Neural crest cell (in vitro differentiated cells): Measurements from ENCODE around the gene ZSWIM4. TPM values are rescaled to one million over a fixed set of nuclear protein-coding genes. Genes with fewer than 3 reads are reported as not detected.

Source experiments
- DNase-seq: peaks from one replicate; pipeline ENCODE4 v3.0.0; 2021; ENCODE audit warnings: low read depth, mixed read lengths, low spot score
- H3K27ac Mint-ChIP-seq: one replicate; pipeline ENCODE4 v1.8.0; 2021; ENCODE audit warnings: mild to moderate bottlenecking, mixed read lengths; ENCODE audit not compliant: unreplicated experiment
- H3K27me3 Mint-ChIP-seq: 2 replicates; pipeline ENCODE4 v1.8.0; 2021; ENCODE audit warnings: low read depth, mild to moderate bottlenecking, mixed read lengths
- H3K36me3 Mint-ChIP-seq: 2 replicates; pipeline ENCODE4 v1.8.0; 2021; ENCODE audit warnings: low read depth, mild to moderate bottlenecking, mixed read lengths
- H3K4me1 Mint-ChIP-seq: 2 replicates; pipeline ENCODE4 v1.8.0; 2021; ENCODE audit warnings: mixed read lengths
- H3K4me3 Mint-ChIP-seq: one replicate; pipeline ENCODE4 v1.8.0; 2021; ENCODE audit warnings: mild to moderate bottlenecking, mixed read lengths
- H3K9me3 Mint-ChIP-seq: 2 replicates; pipeline ENCODE4 v1.8.0; 2021; ENCODE audit warnings: mixed read lengths
- total RNA-seq: library from RNA; stranded (reverse); gene quantifications from 2 replicates; pipeline ENCODE4 v1.2.1, GENCODE V29; 2021
- TF ChIP-seq, protein P1 (sequence below): fragments of 200-600 bp; sonication (generic); conservative IDR thresholded peaks from 2 replicates; pipeline ENCODE4 v1.5.0; 2021; ENCODE audit warnings: antibody characterized with exemption, mild to moderate bottlenecking

Gene ZSWIM4
- total RNA-seq, 1 donor from 2014 or later: 19.9 TPM

- Mint-ChIP-seq H3K27me3 (peaks cover 3% of the 10 kb centered on the region), H3K36me3 (peaks cover 6% of the 10 kb centered on the region), H3K27ac (no peak overlapping the region), H3K9me3 (no peaks in the 10 kb centered on the region), H3K4me1 (peaks cover 17% of the 10 kb centered on the region), H3K4me3 (no peak overlapping the region)
- TF ChIP-seq, protein P1, sequence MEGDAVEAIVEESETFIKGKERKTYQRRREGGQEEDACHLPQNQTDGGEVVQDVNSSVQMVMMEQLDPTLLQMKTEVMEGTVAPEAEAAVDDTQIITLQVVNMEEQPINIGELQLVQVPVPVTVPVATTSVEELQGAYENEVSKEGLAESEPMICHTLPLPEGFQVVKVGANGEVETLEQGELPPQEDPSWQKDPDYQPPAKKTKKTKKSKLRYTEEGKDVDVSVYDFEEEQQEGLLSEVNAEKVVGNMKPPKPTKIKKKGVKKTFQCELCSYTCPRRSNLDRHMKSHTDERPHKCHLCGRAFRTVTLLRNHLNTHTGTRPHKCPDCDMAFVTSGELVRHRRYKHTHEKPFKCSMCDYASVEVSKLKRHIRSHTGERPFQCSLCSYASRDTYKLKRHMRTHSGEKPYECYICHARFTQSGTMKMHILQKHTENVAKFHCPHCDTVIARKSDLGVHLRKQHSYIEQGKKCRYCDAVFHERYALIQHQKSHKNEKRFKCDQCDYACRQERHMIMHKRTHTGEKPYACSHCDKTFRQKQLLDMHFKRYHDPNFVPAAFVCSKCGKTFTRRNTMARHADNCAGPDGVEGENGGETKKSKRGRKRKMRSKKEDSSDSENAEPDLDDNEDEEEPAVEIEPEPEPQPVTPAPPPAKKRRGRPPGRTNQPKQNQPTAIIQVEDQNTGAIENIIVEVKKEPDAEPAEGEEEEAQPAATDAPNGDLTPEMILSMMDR: no peak
- no peak for DNase-seq
Measured at GRCh38 chr19:13830741-13831536, 35.7 kb downstream of the ZSWIM4 start.

DNA sequence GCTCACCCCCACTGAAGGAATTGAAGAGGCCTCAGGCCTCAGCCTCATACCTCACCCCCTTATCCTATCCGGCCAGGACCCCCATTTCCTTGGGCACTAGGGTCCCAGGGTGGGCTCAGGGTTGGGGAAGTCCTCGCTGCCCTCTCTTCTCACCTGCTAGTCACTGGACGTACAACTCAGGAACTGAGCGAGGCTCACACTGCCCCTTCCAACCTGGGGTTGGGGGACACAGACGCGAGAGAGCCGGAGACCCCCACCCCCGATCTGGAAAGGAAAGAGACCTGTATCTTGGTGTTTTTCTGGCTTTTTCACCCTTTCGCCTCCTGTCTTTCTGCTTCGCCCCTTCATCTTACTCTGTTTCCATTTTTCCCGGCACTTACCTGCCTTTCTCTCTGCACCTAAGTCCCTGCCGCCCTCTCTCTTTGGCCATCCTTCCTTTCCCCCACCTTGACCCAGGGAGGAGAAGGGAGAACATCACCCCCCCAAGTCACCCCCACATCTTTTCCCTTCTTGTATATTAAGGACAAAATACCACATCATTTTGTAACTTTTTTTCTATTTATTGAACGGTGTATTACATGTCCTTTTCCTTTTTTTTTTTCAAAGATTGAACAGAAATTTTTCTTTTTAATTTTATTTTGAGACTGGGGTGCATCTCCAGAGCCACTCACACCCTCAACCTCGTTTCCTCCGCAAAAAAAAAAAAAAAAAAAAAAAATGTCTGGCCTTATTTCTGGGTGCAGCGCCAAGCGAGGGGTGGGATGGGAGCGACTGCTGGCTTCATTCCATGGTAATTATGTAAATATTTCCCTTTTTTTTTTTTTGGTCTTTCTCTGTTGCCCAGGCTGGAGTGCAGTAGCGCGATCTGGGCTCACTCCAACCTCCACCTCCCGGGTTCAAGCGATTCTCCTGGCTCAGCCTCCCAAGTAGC lies 36.6 kb downstream of the ZSWIM4 start:
- H3K4me1 Mint-ChIP-seq: peaks cover 14% of the 10 kb centered on the region
- peaks cover 3% of the 10 kb centered on the region for H3K36me3 Mint-ChIP-seq
- TF ChIP-seq, protein P1: no peak
- no peak overlapping the region for H3K27ac Mint-ChIP-seq
- H3K9me3 Mint-ChIP-seq: no peaks in the 10 kb centered on the region
- no peak for DNase-seq
- peaks cover 3% of the 10 kb centered on the region for H3K27me3 Mint-ChIP-seq
- H3K4me3 Mint-ChIP-seq: no peak overlapping the region

DNA sequence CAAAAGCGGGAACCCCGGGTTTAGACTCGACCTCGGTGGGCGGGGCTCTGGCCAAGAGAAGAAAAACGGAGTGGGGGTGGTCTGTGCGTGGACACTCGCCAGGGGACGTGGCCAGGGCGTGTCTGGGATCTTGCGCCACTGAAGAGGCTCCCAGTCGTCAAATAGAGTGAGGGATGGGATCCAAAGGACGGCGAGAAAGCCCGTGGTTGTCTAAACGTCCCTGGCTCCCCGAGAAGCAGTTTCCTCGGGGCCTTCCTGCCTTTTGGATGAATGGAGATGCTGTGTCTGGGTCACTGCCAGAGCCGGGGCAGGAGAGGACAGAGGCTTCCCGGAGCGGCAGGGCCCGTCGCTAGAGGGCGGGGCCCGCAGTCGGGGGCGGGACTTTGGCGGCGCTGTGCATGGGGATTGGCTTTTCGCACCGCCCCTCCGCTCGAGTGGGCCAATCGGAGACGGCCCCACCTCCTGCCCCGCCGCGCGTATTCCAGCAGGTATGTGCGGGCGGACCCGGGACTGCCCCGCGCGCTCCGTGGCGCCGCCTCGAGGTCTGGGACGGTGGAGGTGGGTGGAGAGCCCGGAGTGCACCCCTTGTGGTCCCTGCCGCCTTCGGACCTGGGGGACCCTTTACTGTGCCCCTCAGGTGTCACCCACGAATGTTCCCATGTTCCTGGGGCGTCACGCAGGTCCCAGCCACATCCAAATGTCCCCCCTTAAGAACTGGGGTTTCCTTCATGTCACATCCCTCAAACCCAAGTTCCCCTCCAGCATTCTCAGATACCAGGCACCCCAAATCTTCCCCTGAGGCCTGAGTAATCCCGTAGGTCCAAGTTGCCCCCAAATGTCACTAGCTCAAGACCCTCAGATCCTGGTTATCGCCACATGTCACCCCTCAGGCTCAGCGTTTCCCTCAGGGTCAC lies 38.3 kb downstream of the ZSWIM4 start:
- peak overlapping the region; percentile 87 for H3K4me3 Mint-ChIP-seq
- H3K9me3 Mint-ChIP-seq: no peaks in the 10 kb centered on the region
- peak; percentile 94 for DNase-seq
- peaks cover 3% of the 10 kb centered on the region for H3K27me3 Mint-ChIP-seq
- TF ChIP-seq, protein P1: peak; percentile 61
- H3K27ac Mint-ChIP-seq: peak overlapping the region; percentile 67
- peaks cover 11% of the 10 kb centered on the region for H3K4me1 Mint-ChIP-seq
- peaks cover 3% of the 10 kb centered on the region for H3K36me3 Mint-ChIP-seq

DNA sequence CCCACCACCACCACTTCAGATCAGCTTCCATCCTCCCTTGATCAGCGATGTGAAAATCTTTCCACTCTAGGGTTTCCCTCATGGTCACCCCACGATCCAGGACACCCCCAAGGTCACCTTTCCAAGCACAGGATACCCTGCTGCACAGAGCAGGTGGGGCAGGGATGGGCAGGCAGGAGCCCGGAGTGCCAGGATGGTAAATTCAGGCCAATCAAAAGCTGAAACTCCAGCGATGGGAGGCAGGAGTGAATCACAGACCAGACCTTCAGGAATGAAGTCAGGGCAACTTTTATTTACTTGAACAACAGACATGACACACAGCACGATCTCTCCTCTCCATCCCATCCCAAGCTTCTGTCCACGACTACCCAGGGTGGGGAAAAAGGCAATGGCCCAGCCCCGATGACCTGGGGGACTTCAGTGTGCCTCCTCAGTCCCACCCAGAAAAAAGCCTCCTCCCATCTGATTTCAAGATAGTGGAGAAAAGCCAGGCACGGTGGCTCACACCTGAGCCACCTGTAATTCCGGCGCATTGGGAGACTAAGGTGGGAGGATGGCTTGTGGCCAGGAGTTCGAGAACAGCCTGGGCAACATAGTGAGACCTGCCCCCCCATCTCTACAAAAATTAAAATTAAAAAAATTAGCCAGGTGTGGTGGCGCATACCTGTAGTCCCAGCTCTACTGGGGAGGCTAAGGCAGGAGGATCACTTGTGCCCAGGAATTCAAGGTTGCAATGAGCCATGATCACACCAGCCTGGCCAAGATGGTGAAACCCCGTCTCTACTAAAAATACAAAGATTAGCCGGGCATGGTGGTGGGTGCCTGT lies 39.2 kb downstream of the ZSWIM4 start:
- Mint-ChIP-seq H3K27me3 (peaks cover 3% of the 10 kb centered on the region), H3K27ac (peak overlapping the region; percentile 45), H3K4me3 (peak overlapping the region; percentile 65), H3K36me3 (no peaks in the 10 kb centered on the region), H3K9me3 (no peaks in the 10 kb centered on the region), H3K4me1 (peaks cover 11% of the 10 kb centered on the region)
- no peak for DNase-seq
- TF ChIP-seq, protein P1: no peak
